Hematopoietic multipotent progenitor cell (in vitro differentiated cells): ENCODE measurements around the gene KRT77. TPM values are rescaled to one million over a fixed set of nuclear protein-coding genes. Genes with fewer than 3 reads are reported as not detected.

ENCODE experiments used
- DNase-seq, 3 donors: peaks; one replicate each; pipeline ENCODE4 v3.0.0-alpha.2; 2011 to 2015; ENCODE audit warnings: low read depth in 2 of 3, low spot score in 2 of 3
- total RNA-seq: library from RNA; depleted of rRNA; stranded (reverse); fragments of >200 nt; gene quantifications from one replicate; pipeline ENCODE4 v1.2.3, GENCODE V29; 2012

KRT77 gene
- total RNA-seq, 1 donor = not detected

- no peak for DNase-seq
Observed at GRCh38 chr12:52659395-52659794, 43.9 kb downstream of the KRT77 start.

DNA sequence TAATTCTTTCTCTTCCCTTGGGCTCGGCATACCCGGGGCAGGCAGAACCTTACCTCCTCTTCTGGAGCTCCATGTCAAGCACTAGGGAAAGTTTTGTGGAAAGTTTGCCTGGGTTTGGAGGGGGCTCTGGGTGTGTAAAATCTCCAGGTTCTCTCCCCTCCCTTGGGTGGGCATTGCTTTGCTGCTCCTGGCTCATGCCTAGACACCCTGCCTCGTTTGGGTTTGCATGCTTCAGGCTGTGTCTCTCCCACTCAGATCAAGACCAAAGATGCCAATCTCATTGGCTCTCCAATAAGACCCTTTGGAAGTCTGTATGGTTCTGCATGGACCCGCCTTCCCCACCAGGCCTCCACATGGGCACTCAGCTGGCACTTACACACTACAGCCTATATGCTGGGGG lies 45.1 kb downstream of the KRT77 start:
- DNase-seq = no peak

GRCh38 chr12:52657250-52657902 lies 45.9 kb downstream of the KRT77 start:
- no peak for DNase-seq

DNA sequence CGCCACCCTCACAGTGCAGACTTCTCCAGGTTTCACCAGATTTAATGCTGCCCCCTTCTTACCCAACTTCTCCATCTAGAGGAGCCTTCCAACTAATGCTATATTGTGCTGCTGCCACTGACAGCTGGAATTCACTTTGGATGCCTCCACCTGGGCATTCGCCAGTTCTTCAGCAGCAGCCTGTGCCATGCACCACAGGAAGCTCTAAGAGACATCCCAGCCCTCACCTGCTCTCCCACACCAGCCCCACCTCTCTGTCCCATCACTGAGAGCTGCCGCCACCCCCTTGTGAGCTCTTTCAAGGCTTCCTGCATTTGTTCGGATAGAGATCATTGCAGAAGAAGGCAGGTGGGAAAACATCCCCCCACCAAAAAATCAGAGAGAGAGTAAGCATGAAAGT lies 46.7 kb downstream of the KRT77 start:
- DNase-seq = no peak

DNA sequence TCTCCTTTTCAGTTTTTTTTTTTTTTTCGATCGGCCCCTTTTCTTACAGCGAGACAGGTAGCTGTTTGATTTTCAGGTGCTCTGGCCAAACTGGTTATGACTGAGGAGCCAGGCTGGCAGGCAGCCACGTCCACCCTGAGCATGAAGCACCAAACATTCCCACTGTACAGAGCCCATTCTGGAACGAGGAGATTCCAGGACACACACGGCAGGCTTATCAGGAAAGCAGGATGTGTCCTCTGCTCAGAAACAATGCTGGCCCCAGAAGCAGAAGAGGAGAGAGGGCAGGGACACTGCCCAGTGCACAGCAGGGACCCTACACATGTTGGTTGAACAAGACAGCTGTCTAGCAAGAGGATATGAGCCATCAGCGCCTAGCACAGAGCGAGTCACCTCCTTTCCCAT lies 47.6 kb downstream of the KRT77 start:
- no peak for DNase-seq

DNA sequence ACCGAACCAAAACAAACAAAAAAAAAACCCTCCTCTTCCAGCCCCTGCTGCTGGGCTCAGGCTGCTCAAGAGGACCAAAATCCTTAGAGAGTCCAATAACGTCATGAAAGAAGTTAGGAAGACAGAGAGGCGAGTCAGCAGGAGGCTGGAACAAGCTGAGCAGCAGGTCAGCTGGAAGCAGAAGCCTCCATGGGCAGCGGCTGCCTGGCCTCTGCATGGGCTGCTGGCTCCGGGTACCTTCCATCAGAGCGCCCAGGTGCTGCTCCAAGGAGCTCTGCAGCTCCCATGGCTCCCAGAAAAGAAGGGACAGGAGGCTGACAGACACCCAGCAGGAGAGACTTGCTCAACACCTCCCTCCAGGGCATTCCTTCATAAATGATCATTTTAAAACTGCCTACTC lies 48.1 kb downstream of the KRT77 start:
- DNase-seq = no peak

GRCh38 chr12:52651726-52652261 lies 51.5 kb downstream of the KRT77 start, which contains the start of gene KRT2:
KRT2 (minus strand) TSS chr12:52652211; CDS start chr12:52652142, 69 bp downstream.
- DNase-seq = no peak

DNA sequence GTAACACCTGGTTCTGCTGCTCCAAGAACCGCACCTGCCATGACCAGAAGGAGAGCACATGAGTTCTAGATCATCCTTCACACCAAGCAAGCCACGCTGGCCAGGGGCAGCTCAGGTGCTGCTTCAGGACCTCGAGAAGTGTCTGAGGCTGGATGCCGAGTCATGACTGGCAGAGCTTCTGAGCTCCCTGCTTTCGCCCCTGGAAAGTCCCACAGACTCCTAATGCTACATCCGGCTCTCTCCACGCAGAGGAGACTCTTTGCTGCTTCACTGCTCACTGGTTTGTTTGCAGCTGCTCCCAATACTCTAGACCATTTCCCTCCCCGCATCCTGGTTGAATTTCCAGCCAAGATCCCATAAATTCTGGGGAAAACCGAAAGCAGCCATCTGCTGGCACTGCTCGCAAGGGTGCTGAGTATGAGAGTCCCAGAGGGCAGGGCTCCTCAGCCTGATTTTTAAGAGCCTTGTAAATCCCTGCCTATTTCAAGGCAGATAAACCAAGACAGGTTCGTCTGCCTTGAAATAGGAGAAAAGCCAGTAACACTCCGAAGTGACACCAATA lies 52.7 kb downstream of the KRT77 start:
- no peak for DNase-seq

DNA sequence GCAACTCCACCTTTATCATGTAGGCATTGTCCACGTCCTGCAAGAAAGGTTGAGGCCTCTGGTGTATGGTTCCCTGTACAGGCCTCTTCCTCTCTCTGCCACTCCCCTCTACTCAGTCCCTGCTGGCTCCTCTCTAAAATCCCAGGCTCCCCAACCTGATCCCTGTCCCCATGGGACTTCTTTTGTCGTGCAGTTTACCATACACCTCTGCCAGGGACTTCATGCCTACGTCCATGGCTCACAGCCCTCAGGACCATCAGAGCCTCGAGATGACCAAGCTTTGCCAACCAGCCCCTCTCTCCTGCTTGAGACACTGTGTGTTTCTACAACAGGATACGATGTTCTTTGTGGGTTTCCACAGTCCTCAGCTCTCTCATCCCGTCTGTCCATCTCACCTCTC lies 54.3 kb downstream of the KRT77 start:
- no peak for DNase-seq

DNA sequence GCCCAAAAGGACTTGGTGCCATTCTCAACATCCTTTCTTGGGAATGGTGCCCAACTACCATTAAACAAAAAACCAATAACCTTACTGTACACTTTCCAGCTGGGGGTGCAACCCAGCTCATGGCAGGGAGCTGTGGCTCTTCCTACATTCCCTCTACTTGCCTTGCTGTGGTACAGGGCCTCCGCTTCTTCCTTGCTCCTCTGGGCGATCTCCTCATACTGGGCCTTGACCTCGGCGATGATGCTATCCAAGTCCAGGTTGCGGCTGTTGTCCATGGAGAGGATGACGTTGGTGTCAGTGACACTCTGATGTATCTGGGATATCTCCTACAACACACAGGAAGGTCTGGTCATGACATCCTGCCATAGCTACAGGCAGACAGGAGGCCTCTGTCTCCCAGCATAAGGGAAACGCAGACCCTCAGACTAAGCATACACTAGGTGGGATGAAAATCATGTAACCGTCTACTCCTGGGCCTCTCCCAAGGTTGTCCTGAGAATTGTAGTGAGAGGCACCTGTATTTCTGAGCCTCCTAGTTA lies 55.2 kb downstream of the KRT77 start:
- no peak for DNase-seq

- no peak for DNase-seq
Observed at GRCh38 chr12:52647601-52648000, 55.7 kb downstream of the KRT77 start.

GRCh38 chr12:52646613-52647012 lies 56.7 kb downstream of the KRT77 start:
- no peak for DNase-seq

DNA sequence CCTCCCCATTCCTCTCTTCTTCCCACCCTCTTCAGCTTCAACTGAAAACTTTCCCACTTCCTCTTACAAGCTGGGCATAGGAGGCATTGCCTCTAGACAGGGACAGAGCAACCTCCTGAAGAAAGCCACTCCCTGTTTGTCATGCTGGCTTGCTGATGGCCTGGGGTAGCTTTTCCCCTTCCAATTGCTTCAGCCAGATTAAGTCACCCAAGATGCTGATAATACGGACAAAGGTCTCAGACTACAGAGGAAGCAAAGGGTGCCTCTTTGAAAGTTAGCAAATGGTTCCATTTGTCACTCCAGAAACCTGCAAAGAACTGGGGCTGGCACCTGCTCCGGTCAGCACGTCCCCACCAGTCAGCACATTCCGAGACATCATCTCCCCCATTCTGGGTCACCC lies 57.3 kb downstream of the KRT77 start:
- no peak for DNase-seq

DNA sequence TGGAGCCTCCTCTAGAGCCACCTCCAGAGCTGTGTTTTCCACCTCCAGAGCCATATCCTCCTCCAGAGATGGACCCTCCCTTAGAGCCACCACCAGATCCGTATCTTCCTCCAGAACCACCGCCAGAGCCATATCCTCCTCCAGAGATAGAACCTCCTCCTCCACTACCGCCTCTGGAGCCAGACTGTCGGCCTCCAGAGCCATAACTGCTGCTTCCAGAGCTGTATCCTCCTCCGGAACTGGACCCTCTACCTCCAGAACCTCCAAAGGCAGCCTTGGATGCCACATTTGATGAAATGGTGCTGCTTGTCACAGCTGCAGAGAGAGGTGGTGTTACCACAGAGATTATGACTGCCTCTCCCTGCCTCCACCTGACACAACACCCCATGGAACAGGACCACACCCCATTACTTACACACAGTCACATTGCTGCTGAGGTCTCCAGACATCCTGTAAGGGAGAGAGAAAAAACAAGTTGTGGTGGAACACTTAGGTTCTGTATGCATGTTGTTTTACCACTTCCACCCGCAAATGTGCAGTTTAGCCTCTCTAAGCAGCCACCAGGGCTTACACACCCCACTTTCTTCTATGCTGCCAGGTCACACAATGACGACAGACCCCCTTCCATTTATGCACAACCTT lies 58.1 kb downstream of the KRT77 start:
- DNase-seq = peak; percentile 32 to 76 (median 36)

GRCh38 chr12:52644078-52644415 lies 59.3 kb downstream of the KRT77 start:
- DNase-seq = no peak

DNA sequence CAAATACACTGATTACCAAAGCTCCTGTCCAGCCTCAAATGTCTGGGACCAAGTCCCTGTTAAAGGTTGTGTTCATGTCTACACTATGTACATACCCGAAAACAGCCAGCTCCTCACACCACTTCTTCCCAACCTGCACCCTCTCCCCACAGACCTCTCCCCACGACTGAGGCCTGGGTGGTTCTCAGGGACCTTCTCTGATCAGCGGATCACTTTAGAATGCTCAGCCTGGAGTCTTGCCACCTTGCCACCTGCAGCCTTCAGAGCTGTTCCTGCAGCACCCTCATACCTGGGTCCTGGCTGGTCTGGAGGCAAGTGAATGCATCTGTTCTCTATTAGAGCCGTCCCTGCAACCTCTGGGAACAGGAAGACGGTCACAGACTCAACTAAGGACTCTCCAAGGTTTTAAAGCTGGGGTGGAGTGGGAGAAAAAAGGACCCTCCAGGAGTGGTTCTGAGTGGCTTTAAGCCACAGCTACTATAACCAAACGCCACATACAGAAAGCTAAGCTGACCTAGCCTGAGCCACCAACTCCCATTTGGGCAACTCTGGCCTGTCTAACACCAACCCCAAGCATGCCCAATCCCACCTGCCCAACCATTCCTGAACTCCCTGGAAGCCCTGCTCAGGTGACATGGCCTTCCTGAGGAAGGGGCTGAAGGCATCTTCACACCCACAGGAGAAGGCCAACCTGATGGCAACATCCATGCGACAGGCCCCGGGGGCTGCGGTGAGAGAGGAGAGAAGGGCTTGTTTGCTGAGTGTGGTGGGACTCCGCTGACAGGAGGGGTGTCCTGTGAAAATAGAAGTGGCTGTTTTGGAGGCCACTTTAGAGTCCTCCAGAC lies 59.9 kb downstream of the KRT77 start:
- DNase-seq = no peak

- no peak for DNase-seq
Observed at GRCh38 chr12:52641468-52641867, 61.9 kb downstream of the KRT77 start.
